NB4 (cell line): Measurements from ENCODE around the gene LIMD2.

Experiments used
- DNase-seq: peaks from one replicate; pipeline ENCODE4 v3.0.0; 2010; ENCODE audit warnings: low read depth
- H3K4me3 ChIP-seq: one replicate; pipeline ENCODE4 v1.5.1; 2011; ENCODE audit warnings: mild to moderate bottlenecking, low read depth, low read length, moderate library complexity
- CTCF ChIP-seq: IDR thresholded peaks from one replicate; pipeline ENCODE4 v1.5.1; 2012; ENCODE audit warnings: low read depth, low read length
- MAX ChIP-seq: IDR thresholded peaks from 2 replicates; pipeline ENCODE4 v1.6.1; 2011; ENCODE audit warnings: low read depth, low read length
- MYC ChIP-seq: IDR thresholded peaks from 2 replicates; pipeline ENCODE4 v1.6.1; 2011; ENCODE audit warnings: low read depth, low read length
- POLR2A ChIP-seq: IDR thresholded peaks from 2 replicates; pipeline ENCODE4 v1.6.1; 2011; ENCODE audit warnings: mild to moderate bottlenecking; ENCODE audit not compliant: insufficient read length; ENCODE audit errors: extremely low read depth

Gene LIMD2

GRCh38 chr17:63649813-63650212 lies 50.1 kb downstream of the LIMD2 start:
- TF ChIP-seq POLR2A (no peak), MAX (no peak), MYC (no peak), CTCF (no peak)
- H3K4me3 ChIP-seq, result no peak overlapping the region
- DNase-seq, result peak; percentile 59

- no peak overlapping the region for H3K4me3 ChIP-seq
- TF ChIP-seq CTCF (no peak), MYC (no peak), MAX (no peak), POLR2A (no peak)
- no peak for DNase-seq
Measured at GRCh38 chr17:63647936-63648335, 52.0 kb downstream of the LIMD2 start.

GRCh38 chr17:63647065-63647725 lies 52.7 kb downstream of the LIMD2 start:
- no peak for DNase-seq
- TF ChIP-seq MAX (no peak), POLR2A (no peak), MYC (no peak), CTCF (no peak)
- no peak overlapping the region for H3K4me3 ChIP-seq

- TF ChIP-seq MYC (no peak), MAX (no peak), CTCF (no peak)
- peak; percentile 71 for DNase-seq
Measured at GRCh38 chr17:63646488-63646806, 53.5 kb downstream of the LIMD2 start.

More at GRCh38 chr17:63646488-63646806, 53.5 kb downstream of the LIMD2 start:
- H3K4me3 ChIP-seq, result no peak overlapping the region
